Neural progenitor cell (in vitro differentiated cells): ENCODE data around the gene TRMT61B. TPM values are rescaled to one million over a fixed set of nuclear protein-coding genes. Genes with fewer than 3 reads are reported as not detected.

Experiments
- DNase-seq: peaks from one replicate; pipeline ENCODE4 v3.0.0-alpha.2; 2016; ENCODE audit warnings: low spot score
- H2AFZ ChIP-seq: fragments of 200-600 bp; sonication (generic); replicated peaks from 2 replicates; pipeline ENCODE4 v1.6.1; 2016; ENCODE audit warnings: antibody characterized with exemption
- H3F3A ChIP-seq: fragments of 200-600 bp; sonication (generic); 2 replicates; pipeline ENCODE4 v1.6.1; 2016; ENCODE audit warnings: antibody characterized with exemption, low read depth
- H3K27ac ChIP-seq: fragments of 200-600 bp; sonication (generic); 2 replicates; pipeline ENCODE4 v1.5.1; 2016; ENCODE audit warnings: mild to moderate bottlenecking
- H3K27me3 ChIP-seq: fragments of 200-600 bp; sonication (generic); 2 replicates; pipeline ENCODE4 v1.6.1; 2016; ENCODE audit warnings: mild to moderate bottlenecking, moderate library complexity
- H3K36me3 ChIP-seq: fragments of 200-600 bp; sonication (generic); 2 replicates; pipeline ENCODE4 v1.5.1; 2016
- H3K4me1 ChIP-seq: fragments of 200-600 bp; sonication (generic); 2 replicates; pipeline ENCODE4 v1.6.1; 2016; ENCODE audit warnings: mixed run types
- H3K4me2 ChIP-seq: fragments of 200-600 bp; sonication (generic); 2 replicates; pipeline ENCODE4 v1.6.1; 2016
- H3K4me3 ChIP-seq: fragments of 200-600 bp; sonication (generic); 2 replicates; pipeline ENCODE4 v1.5.1; 2016
- H3K79me2 ChIP-seq: fragments of 200-600 bp; sonication (generic); 2 replicates; pipeline ENCODE4 v1.6.1; 2016; ENCODE audit warnings: low read depth
- H3K9ac ChIP-seq: fragments of 200-600 bp; sonication (generic); 2 replicates; pipeline ENCODE4 v1.6.1; 2016
- H3K9me3 ChIP-seq: fragments of 200-600 bp; sonication (generic); 2 replicates; pipeline ENCODE4 v1.5.1; 2016; ENCODE audit warnings: low read depth
- H4K20me1 ChIP-seq: fragments of 200-600 bp; sonication (generic); 2 replicates; pipeline ENCODE4 v1.6.1; 2016; ENCODE audit warnings: low read depth
- H3K27ac Mint-ChIP-seq: 3 replicates; pipeline ENCODE4 v1.8.0; 2021; ENCODE audit warnings: mixed read lengths
- H3K27me3 Mint-ChIP-seq: 2 replicates; pipeline ENCODE4 v1.8.0; 2022; ENCODE audit warnings: low read depth, mild to moderate bottlenecking, inconsistent platforms, moderate library complexity, mixed read lengths; ENCODE audit not compliant: insufficient read depth
- H3K36me3 Mint-ChIP-seq: 3 replicates; pipeline ENCODE4 v1.8.0; 2021; ENCODE audit warnings: mixed read lengths
- H3K4me1 Mint-ChIP-seq: 3 replicates; pipeline ENCODE4 v1.8.0; 2021; ENCODE audit warnings: mixed read lengths
- H3K4me3 Mint-ChIP-seq: 3 replicates; pipeline ENCODE4 v1.8.0; 2021; ENCODE audit warnings: mild to moderate bottlenecking, moderate library complexity, mixed read lengths
- H3K9me3 Mint-ChIP-seq: 3 replicates; pipeline ENCODE4 v1.8.0; 2020; ENCODE audit warnings: mixed read lengths
- EZH2 ChIP-seq: fragments of 200-600 bp; sonication (generic); IDR thresholded peaks from 2 replicates; pipeline ENCODE4 v1.6.1; 2017; ENCODE audit warnings: antibody characterized with exemption, mild to moderate bottlenecking, moderate library complexity
- EZH2phosphoT487 ChIP-seq: fragments of 200-600 bp; sonication (generic); IDR thresholded peaks from 2 replicates; pipeline ENCODE4 v1.6.1; 2017; ENCODE audit warnings: antibody characterized with exemption
- total RNA-seq: library from RNA; depleted of rRNA; stranded (reverse); fragments of >200 nt; gene quantifications from 2 replicates; pipeline ENCODE4 v1.2.3, GENCODE V29; 2015; ENCODE audit warnings: low replicate concordance
- TF ChIP-seq, protein P1 (sequence below): fragments of 200-600 bp; sonication (generic); IDR thresholded peaks from 2 replicates; pipeline ENCODE4 v1.5.1; 2017; ENCODE audit warnings: antibody characterized with exemption, mild to moderate bottlenecking

Gene TRMT61B
- total RNA-seq, 1 donor from 2014 or later: 23.9 TPM

GRCh38 chr2:28842042-28842441 lies 28.1 kb downstream of the TRMT61B start:
- no peaks in the 10 kb centered on the region for H3K9me3 ChIP-seq
- no peak for DNase-seq
- Mint-ChIP-seq H3K27me3 (no peaks in the 10 kb centered on the region), H3K4me3 (no peak overlapping the region), H3K9me3 (no peaks in the 10 kb centered on the region), H3K27ac (peak overlapping the region; percentile 13), H3K4me1 (no peaks in the 10 kb centered on the region), H3K36me3 (peaks cover 3% of the 10 kb centered on the region)
- TF ChIP-seq EZH2: no peak
- TF ChIP-seq EZH2phosphoT487: no peak
- TF ChIP-seq, protein P1, sequence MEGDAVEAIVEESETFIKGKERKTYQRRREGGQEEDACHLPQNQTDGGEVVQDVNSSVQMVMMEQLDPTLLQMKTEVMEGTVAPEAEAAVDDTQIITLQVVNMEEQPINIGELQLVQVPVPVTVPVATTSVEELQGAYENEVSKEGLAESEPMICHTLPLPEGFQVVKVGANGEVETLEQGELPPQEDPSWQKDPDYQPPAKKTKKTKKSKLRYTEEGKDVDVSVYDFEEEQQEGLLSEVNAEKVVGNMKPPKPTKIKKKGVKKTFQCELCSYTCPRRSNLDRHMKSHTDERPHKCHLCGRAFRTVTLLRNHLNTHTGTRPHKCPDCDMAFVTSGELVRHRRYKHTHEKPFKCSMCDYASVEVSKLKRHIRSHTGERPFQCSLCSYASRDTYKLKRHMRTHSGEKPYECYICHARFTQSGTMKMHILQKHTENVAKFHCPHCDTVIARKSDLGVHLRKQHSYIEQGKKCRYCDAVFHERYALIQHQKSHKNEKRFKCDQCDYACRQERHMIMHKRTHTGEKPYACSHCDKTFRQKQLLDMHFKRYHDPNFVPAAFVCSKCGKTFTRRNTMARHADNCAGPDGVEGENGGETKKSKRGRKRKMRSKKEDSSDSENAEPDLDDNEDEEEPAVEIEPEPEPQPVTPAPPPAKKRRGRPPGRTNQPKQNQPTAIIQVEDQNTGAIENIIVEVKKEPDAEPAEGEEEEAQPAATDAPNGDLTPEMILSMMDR: no peak
- H3K9ac ChIP-seq: no peak overlapping the region
- H3K27ac ChIP-seq: no peak overlapping the region
- H3K27me3 ChIP-seq: no peaks in the 10 kb centered on the region
- no peaks in the 10 kb centered on the region for H4K20me1 ChIP-seq
- H3K79me2 ChIP-seq: no peaks in the 10 kb centered on the region
- no peak overlapping the region for H3K4me2 ChIP-seq
- no peaks in the 10 kb centered on the region for H3K36me3 ChIP-seq
- H3K4me3 ChIP-seq: no peak overlapping the region
- no peak overlapping the region for H2AFZ ChIP-seq
- H3K4me1 ChIP-seq: no peaks in the 10 kb centered on the region
- no peaks in the 10 kb centered on the region for H3F3A ChIP-seq

DNA sequence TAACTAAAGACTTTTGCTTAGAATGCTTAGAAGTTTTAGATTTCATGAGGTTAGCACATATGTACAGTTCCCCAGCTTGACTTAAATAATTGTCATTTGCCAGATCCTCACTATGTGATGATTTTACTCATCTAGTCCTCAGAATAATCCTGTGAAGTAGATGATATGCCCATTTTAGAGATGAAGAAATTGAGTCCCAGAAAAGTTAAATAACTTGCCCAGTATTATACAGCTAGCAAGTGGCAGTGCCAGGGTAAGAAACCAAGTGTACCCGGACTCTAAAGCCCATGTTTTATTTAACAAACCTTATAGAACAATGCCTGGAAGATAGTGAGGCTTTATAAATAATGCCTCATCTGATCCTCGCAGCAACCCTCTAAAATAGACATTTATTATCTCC lies 31.1 kb downstream of the TRMT61B start:
- Histone ChIP-seq H3K27me3 (no peaks in the 10 kb centered on the region), H4K20me1 (no peaks in the 10 kb centered on the region), H3K36me3 (no peaks in the 10 kb centered on the region), H3F3A (no peaks in the 10 kb centered on the region), H3K9ac (no peak overlapping the region), H3K27ac (no peak overlapping the region), H3K4me1 (no peaks in the 10 kb centered on the region), H3K4me3 (no peak overlapping the region), H3K79me2 (no peaks in the 10 kb centered on the region), H2AFZ (no peak overlapping the region), H3K4me2 (no peak overlapping the region), H3K9me3 (no peaks in the 10 kb centered on the region)
- DNase-seq: no peak
- no peaks in the 10 kb centered on the region for H3K36me3 Mint-ChIP-seq
- no peaks in the 10 kb centered on the region for H3K9me3 Mint-ChIP-seq
- no peak overlapping the region for H3K27ac Mint-ChIP-seq
- H3K27me3 Mint-ChIP-seq: no peaks in the 10 kb centered on the region
- no peaks in the 10 kb centered on the region for H3K4me1 Mint-ChIP-seq
- H3K4me3 Mint-ChIP-seq: no peak overlapping the region
- no peak for TF ChIP-seq EZH2
- TF ChIP-seq EZH2phosphoT487: no peak
- TF ChIP-seq, protein P1: no peak

DNA sequence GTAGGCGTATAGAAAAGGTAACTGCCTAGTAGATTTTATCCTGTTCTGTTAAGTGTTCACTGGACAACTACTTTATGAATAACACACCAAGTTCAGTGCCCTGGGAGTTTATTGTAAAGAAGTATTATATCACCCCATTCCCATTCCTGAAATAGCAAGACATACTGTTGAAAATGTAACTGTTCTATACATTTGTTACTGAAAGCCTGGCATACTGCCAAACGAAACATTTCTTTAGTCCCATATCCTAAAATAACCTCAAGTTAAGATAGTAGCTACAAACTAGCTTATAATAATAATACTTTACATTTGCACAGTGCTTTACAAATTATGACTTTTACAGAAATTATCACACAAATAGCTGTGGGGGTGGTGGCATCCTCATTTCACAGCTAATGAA lies 34.3 kb downstream of the TRMT61B start:
- H3K27me3 ChIP-seq: no peaks in the 10 kb centered on the region
- no peaks in the 10 kb centered on the region for H3K9me3 Mint-ChIP-seq
- no peaks in the 10 kb centered on the region for H3K36me3 ChIP-seq
- TF ChIP-seq, protein P1: no peak
- TF ChIP-seq EZH2: no peak
- TF ChIP-seq EZH2phosphoT487: no peak
- no peak overlapping the region for H2AFZ ChIP-seq
- no peaks in the 10 kb centered on the region for H3F3A ChIP-seq
- no peaks in the 10 kb centered on the region for H4K20me1 ChIP-seq
- no peak for DNase-seq
- no peak overlapping the region for H3K4me2 ChIP-seq
- H3K4me1 ChIP-seq: no peaks in the 10 kb centered on the region
- no peak overlapping the region for H3K27ac ChIP-seq
- no peak overlapping the region for H3K4me3 ChIP-seq
- H3K27me3 Mint-ChIP-seq: no peaks in the 10 kb centered on the region
- H3K4me1 Mint-ChIP-seq: no peaks in the 10 kb centered on the region
- H3K4me3 Mint-ChIP-seq: no peak overlapping the region
- no peak overlapping the region for H3K27ac Mint-ChIP-seq
- no peaks in the 10 kb centered on the region for H3K9me3 ChIP-seq
- no peaks in the 10 kb centered on the region for H3K79me2 ChIP-seq
- no peak overlapping the region for H3K9ac ChIP-seq
- H3K36me3 Mint-ChIP-seq: no peaks in the 10 kb centered on the region
